GM23248 (cell line): ENCODE results near the gene NT5M.

Experiments used
- EZH2 ChIP-seq: fragments of 200-600 bp; sonication (generic); IDR thresholded peaks from 2 replicates; pipeline ENCODE4 v1.6.1; 2018; ENCODE audit warnings: antibody characterized with exemption, mild to moderate bottlenecking; ENCODE audit not compliant: insufficient read depth, poor library complexity, severe bottlenecking
- EZH2phosphoT487 ChIP-seq: fragments of 200-600 bp; sonication (generic); IDR thresholded peaks from 2 replicates; pipeline ENCODE4 v1.6.1; 2018; ENCODE audit warnings: antibody characterized with exemption, moderate library complexity, mild to moderate bottlenecking, low read depth; ENCODE audit not compliant: insufficient read depth

DNA sequence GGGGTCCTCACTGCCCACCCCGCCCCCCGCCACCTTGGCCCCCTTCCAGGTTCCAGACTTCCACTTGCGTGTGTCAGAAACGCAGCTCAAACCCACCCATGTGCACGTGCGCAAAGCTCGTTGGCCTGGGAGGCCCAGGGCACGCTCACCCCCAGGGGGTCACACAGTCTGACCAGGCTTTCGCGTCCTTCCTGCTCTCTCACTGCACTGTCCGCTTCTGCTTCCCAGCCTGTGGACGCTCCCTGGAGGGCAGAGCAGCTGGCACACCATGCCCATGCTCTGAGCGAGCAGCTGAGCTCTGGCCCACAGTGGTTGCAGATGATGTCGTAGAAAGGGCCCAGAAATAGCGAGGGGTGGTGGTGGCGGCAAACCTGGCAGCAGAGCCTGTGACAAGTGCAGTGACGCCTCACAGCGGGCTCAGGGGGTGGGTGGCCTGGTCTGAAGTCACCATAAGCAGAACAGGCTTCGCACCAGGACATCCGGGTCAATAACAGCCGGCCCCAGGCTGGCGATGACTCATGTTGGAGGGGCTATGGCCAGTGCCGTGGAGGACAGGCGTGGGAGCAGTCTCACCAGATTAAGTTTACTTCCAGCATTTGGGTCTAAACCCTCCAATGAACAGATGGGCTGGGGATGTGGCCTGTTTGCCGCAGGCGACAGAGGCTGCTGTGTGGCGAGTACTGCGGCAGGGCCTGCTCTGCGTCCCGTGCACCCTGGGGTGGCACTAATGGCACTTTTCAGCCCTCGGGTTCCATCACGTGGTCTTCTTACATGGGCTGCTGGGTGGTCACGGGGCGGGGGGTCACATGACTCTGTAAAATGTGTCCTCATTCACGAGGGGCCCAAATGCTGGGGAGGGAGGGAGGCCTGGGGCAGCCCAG is 49.0 kb downstream of the NT5M start:
- TF ChIP-seq EZH2 (no peak), EZH2phosphoT487 (no peak)
